ENCODE results near the gene LCN12.
A peak's percentile ranks its signal among the peaks of the same experiment; 100 is the strongest.

Gene LCN12

GRCh38 chr9:136937186-136938001 is 14.7 kb upstream of the LCN12 start:
- H3K9me3 Mint-ChIP-seq = no peaks in the 10 kb centered on the region
- peaks cover 4% of the 10 kb centered on the region for H3K4me1 Mint-ChIP-seq (ENCODE audit: low read depth)
- no peaks in the 10 kb centered on the region for H3K27me3 Mint-ChIP-seq (ENCODE audit: low read depth)
- H3K27ac Mint-ChIP-seq = no peak overlapping the region
- peaks cover 35% of the 10 kb centered on the region for H3K36me3 Mint-ChIP-seq (ENCODE audit: low read depth)
- H3K4me3 Mint-ChIP-seq = no peak overlapping the region
- no peak for DNase-seq (ENCODE audit: low spot score)

GRCh38 chr9:136939431-136939995 is 12.6 kb upstream of the LCN12 start:
- no peaks in the 10 kb centered on the region for H3K27me3 Mint-ChIP-seq (ENCODE audit: low read depth)
- H3K36me3 Mint-ChIP-seq (ENCODE audit: low read depth) = peaks cover 28% of the 10 kb centered on the region
- no peak overlapping the region for H3K4me3 Mint-ChIP-seq
- no peak overlapping the region for H3K27ac Mint-ChIP-seq
- H3K9me3 Mint-ChIP-seq = no peaks in the 10 kb centered on the region
- DNase-seq (ENCODE audit: low spot score) = no peak
- H3K4me1 Mint-ChIP-seq (ENCODE audit: low read depth) = peaks cover 4% of the 10 kb centered on the region

GRCh38 chr9:136939996-136940525 is 12.0 kb upstream of the LCN12 start:
- H3K9me3 Mint-ChIP-seq = no peaks in the 10 kb centered on the region
- peaks cover 28% of the 10 kb centered on the region for H3K36me3 Mint-ChIP-seq (ENCODE audit: low read depth)
- peaks cover 7% of the 10 kb centered on the region for H3K4me1 Mint-ChIP-seq (ENCODE audit: low read depth)
- H3K4me3 Mint-ChIP-seq = no peak overlapping the region
- no peak for DNase-seq (ENCODE audit: low spot score)
- no peaks in the 10 kb centered on the region for H3K27me3 Mint-ChIP-seq (ENCODE audit: low read depth)
- no peak overlapping the region for H3K27ac Mint-ChIP-seq

GRCh38 chr9:136940526-136941230 is 11.4 kb upstream of the LCN12 start:
- H3K36me3 Mint-ChIP-seq (ENCODE audit: low read depth) = peaks cover 28% of the 10 kb centered on the region
- peaks cover 7% of the 10 kb centered on the region for H3K4me1 Mint-ChIP-seq (ENCODE audit: low read depth)
- H3K4me3 Mint-ChIP-seq = no peak overlapping the region
- H3K9me3 Mint-ChIP-seq = no peaks in the 10 kb centered on the region
- no peak for DNase-seq (ENCODE audit: low spot score)
- no peak overlapping the region for H3K27ac Mint-ChIP-seq
- H3K27me3 Mint-ChIP-seq (ENCODE audit: low read depth) = no peaks in the 10 kb centered on the region

GRCh38 chr9:136941231-136942111 is 10.6 kb upstream of the LCN12 start:
- peaks cover 28% of the 10 kb centered on the region for H3K36me3 Mint-ChIP-seq (ENCODE audit: low read depth)
- no peak overlapping the region for H3K27ac Mint-ChIP-seq
- peaks cover 7% of the 10 kb centered on the region for H3K4me1 Mint-ChIP-seq (ENCODE audit: low read depth)
- H3K9me3 Mint-ChIP-seq = no peaks in the 10 kb centered on the region
- no peak overlapping the region for H3K4me3 Mint-ChIP-seq
- H3K27me3 Mint-ChIP-seq (ENCODE audit: low read depth) = no peaks in the 10 kb centered on the region
- DNase-seq (ENCODE audit: low spot score) = no peak

- no peak overlapping the region for H3K27ac Mint-ChIP-seq
- H3K4me3 Mint-ChIP-seq = peak overlapping the region; percentile 79
- H3K9me3 Mint-ChIP-seq = no peaks in the 10 kb centered on the region
- peaks cover 7% of the 10 kb centered on the region for H3K4me1 Mint-ChIP-seq (ENCODE audit: low read depth)
- H3K27me3 Mint-ChIP-seq (ENCODE audit: low read depth) = no peaks in the 10 kb centered on the region
- H3K36me3 Mint-ChIP-seq (ENCODE audit: low read depth) = peaks cover 24% of the 10 kb centered on the region
- DNase-seq (ENCODE audit: low spot score) = no peak
These were observed 9.8 kb upstream of the LCN12 start for GRCh38 chr9:136942112-136942880.

- Mint-ChIP-seq H3K27me3 (ENCODE audit: low read depth) (no peaks in the 10 kb centered on the region), H3K27ac (no peak overlapping the region), H3K9me3 (no peaks in the 10 kb centered on the region), H3K36me3 (ENCODE audit: low read depth) (peaks cover 21% of the 10 kb centered on the region), H3K4me3 (peak overlapping the region; percentile 79), H3K4me1 (ENCODE audit: low read depth) (peaks cover 7% of the 10 kb centered on the region)
- no peak for DNase-seq (ENCODE audit: low spot score)
These were observed 9.2 kb upstream of the LCN12 start for GRCh38 chr9:136942881-136943230.

GRCh38 chr9:136943291-136944211 is 8.5 kb upstream of the LCN12 start:
- Mint-ChIP-seq H3K9me3 (no peaks in the 10 kb centered on the region), H3K36me3 (ENCODE audit: low read depth) (peaks cover 19% of the 10 kb centered on the region), H3K27me3 (ENCODE audit: low read depth) (no peaks in the 10 kb centered on the region), H3K4me1 (ENCODE audit: low read depth) (peaks cover 6% of the 10 kb centered on the region), H3K4me3 (peak overlapping the region; percentile 79), H3K27ac (peak overlapping the region; percentile 84)
- peak; percentile 42 for DNase-seq (ENCODE audit: low spot score)

- Mint-ChIP-seq H3K9me3 (no peaks in the 10 kb centered on the region), H3K4me1 (ENCODE audit: low read depth) (peaks cover 5% of the 10 kb centered on the region), H3K27me3 (ENCODE audit: low read depth) (no peaks in the 10 kb centered on the region), H3K27ac (no peak overlapping the region), H3K36me3 (ENCODE audit: low read depth) (peaks cover 16% of the 10 kb centered on the region), H3K4me3 (peak overlapping the region; percentile 79)
- DNase-seq (ENCODE audit: low spot score) = no peak
These were observed 7.9 kb upstream of the LCN12 start for GRCh38 chr9:136944212-136944518.

GRCh38 chr9:136944519-136945332 is 7.3 kb upstream of the LCN12 start, which contains the start of the genes C8G and FBXW5:
Gene C8G (plus strand): TSS chr9:136945243. CDS start chr9:136945321, 78 bp downstream.
Gene FBXW5 (minus strand): TSS chr9:136944738. CDS start chr9:136944083, 655 bp downstream.
- Mint-ChIP-seq H3K9me3 (no peaks in the 10 kb centered on the region), H3K4me1 (ENCODE audit: low read depth) (peaks cover 5% of the 10 kb centered on the region), H3K27me3 (ENCODE audit: low read depth) (no peaks in the 10 kb centered on the region), H3K36me3 (ENCODE audit: low read depth) (peaks cover 12% of the 10 kb centered on the region), H3K4me3 (peak within 1 kb of the TSS; percentile 79), H3K27ac (peak within 1 kb of the TSS; percentile 84)
- peak; percentile 97 for DNase-seq (ENCODE audit: low spot score)

- H3K27ac Mint-ChIP-seq = no peak overlapping the region
- H3K9me3 Mint-ChIP-seq = no peaks in the 10 kb centered on the region
These were observed 6.5 kb upstream of the LCN12 start for GRCh38 chr9:136945333-136946227.

More at GRCh38 chr9:136945333-136946227, 6.5 kb upstream of the LCN12 start:
- Mint-ChIP-seq H3K4me1 (ENCODE audit: low read depth) (peaks cover 5% of the 10 kb centered on the region), H3K36me3 (ENCODE audit: low read depth) (peaks cover 8% of the 10 kb centered on the region), H3K4me3 (no peak overlapping the region), H3K27me3 (ENCODE audit: low read depth) (no peaks in the 10 kb centered on the region)
- no peak for DNase-seq (ENCODE audit: low spot score)
